GM20000 (cell line): ENCODE data around the gene BBS2.

Experiments used
- DNase-seq: peaks from one replicate; pipeline ENCODE4 v3.0.0; 2012; ENCODE audit warnings: low spot score
- CTCF ChIP-seq: IDR thresholded peaks from 2 replicates; pipeline ENCODE4 v1.5.1; 2012; ENCODE audit warnings: mild to moderate bottlenecking, control low read depth; ENCODE audit errors: extremely low read depth, missing control alignments

Gene BBS2

DNA sequence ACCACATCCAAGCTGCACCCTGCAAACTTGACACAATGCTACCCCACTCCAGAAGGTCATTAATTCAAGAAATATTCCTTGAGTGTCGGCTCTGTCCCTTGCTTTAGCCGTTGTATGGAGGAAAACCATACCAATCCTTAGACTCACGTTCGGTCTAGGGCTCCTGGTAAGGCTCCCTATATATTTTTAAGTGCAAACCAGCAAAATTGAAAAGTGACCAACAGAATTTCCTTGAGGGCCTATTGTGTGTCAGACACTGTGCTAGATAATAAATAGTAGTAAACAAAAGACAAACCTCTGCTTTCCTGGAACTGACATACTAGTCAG lies 390 bp upstream of the BBS2 start:
- no peak for DNase-seq
- no peak for TF ChIP-seq CTCF

- no peak for TF ChIP-seq CTCF
- no peak for DNase-seq
Measured at GRCh38 chr16:56518425-56518824, 1.4 kb downstream of the BBS2 start.

GRCh38 chr16:56517206-56517605 lies 2.6 kb downstream of the BBS2 start:
- no peak for TF ChIP-seq CTCF
- no peak for DNase-seq

DNA sequence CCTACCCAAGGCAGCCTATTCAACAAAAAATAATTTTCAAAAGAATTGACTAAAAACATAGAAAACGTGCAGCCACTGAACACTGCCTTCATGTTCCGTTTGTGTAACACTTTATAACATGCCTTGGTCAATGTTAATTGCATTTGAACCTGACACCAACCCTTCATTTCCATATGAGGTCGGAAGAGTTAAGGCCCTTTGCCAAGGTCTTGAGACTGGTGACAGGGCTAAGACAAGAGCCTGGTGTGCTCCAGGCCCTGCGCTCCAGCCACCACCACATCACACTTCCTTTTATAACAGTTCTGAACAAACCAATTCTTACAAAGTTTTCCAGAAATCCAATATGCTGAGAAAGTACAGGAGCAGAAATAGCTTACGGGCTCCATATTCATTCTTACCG lies 4.2 kb downstream of the BBS2 start:
- no peak for DNase-seq
- TF ChIP-seq CTCF: no peak

DNA sequence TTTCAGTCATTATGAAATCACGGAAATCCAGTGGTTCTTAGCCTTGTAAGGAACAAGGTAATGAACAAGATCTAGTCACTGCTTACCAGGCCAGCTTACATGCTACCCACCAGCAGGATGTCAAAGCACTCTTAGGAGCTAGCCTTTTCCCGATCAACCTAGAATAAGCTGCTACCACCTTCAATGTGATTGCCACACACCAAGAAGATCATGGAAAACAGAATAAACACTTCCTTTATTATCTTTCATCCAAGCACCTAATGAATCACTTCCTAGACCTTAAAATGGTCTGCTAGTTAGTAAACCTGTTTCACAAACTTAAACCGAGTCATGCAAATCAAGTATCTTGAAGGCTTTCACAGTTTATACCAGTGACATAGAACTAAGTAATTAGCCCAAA lies 5.0 kb downstream of the BBS2 start:
- no peak for DNase-seq
- TF ChIP-seq CTCF: no peak

DNA sequence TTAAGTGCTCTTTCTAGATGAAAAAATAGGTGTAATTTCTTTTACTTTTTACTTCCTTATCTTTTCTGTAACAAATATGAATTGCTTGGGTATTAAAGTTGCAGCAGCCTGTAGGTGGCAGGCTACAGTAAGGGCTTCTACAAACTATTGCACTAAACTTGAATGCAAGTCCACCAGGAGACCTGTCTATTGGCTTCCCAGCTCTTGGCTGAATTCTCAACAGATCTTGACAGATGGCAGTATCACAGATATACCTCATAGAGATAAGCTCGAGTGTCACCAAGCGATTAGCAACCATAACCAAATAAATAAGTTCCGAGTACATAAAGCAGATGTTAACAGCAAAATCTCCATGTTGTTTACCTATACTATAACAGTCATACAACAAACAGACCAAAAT lies 5.9 kb downstream of the BBS2 start:
- TF ChIP-seq CTCF: peak; percentile 41
- DNase-seq: peak; percentile 38

- no peak for TF ChIP-seq CTCF
- no peak for DNase-seq
Measured at GRCh38 chr16:56513091-56513490, 6.7 kb downstream of the BBS2 start.
